Ovary (tissue), 3 donors: ENCODE data around the gene COL4A1.

Source experiments
- EP300 ChIP-seq: sonication (generic); formaldehyde crosslinking; IDR thresholded peaks from one replicate; pipeline ENCODE4 v1.6.1; 2017; ENCODE audit warnings: antibody characterized with exemption
- TF ChIP-seq, protein P1 (sequence below), 3 donors: fragments of 450-650 bp in 2 of 3; fragments of 200-600 bp in 1 of 3; IDR thresholded peaks; one replicate each; pipeline versions ENCODE4 v1.5.1 to v1.8.0; 2016 to 2022; ENCODE audit warnings: antibody characterized with exemption in 3 of 3, mild to moderate bottlenecking in 1 of 3
- donor health status: DM: no; HTN: no; CAD: no.

DNA sequence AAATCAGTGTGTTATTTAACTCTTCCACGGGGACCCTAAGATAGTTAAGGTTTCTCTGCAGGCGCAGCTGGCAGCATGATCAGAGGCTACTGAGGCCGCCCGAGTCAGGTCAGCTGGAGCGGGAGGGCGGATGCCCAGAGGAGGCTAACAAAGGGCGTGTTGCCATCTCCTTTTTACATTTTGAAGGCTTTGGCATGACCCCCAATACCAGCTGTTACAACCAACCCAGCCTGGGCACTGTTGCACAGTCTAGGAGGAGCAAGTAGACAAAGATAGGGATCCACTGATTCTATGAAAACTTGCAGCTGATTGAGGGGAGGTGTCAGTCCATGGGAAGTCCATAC lies 15.8 kb upstream of the COL4A1 start:
- TF ChIP-seq, protein P1, sequence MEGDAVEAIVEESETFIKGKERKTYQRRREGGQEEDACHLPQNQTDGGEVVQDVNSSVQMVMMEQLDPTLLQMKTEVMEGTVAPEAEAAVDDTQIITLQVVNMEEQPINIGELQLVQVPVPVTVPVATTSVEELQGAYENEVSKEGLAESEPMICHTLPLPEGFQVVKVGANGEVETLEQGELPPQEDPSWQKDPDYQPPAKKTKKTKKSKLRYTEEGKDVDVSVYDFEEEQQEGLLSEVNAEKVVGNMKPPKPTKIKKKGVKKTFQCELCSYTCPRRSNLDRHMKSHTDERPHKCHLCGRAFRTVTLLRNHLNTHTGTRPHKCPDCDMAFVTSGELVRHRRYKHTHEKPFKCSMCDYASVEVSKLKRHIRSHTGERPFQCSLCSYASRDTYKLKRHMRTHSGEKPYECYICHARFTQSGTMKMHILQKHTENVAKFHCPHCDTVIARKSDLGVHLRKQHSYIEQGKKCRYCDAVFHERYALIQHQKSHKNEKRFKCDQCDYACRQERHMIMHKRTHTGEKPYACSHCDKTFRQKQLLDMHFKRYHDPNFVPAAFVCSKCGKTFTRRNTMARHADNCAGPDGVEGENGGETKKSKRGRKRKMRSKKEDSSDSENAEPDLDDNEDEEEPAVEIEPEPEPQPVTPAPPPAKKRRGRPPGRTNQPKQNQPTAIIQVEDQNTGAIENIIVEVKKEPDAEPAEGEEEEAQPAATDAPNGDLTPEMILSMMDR (IDR thresholded peaks at IDR 0.05), result no peak
- TF ChIP-seq EP300, result no peak
